GM06990 (cell line): Measurements from ENCODE around the gene ZBTB21.

Experiments used
- DNase-seq: peaks from one replicate; pipeline ENCODE4 v3.0.0-alpha.2; 2011; ENCODE audit not compliant: insufficient read length; ENCODE audit errors: extremely low read depth
- H3K27me3 ChIP-seq: replicated peaks from 2 replicates; pipeline ENCODE4 v1.6.0; 2011; ENCODE audit warnings: low read length; ENCODE audit not compliant: control insufficient read depth, insufficient read depth
- H3K36me3 ChIP-seq: 2 replicates; pipeline ENCODE4 v1.5.1; 2011; ENCODE audit warnings: low read length; ENCODE audit not compliant: control insufficient read depth, insufficient read depth
- H3K4me3 ChIP-seq: replicated peaks from 2 replicates; pipeline ENCODE4 v1.5.1; 2011; ENCODE audit warnings: low read depth, mild to moderate bottlenecking, control low read depth, low read length
- TF ChIP-seq, protein P1 (sequence below): IDR thresholded peaks from 2 replicates; pipeline ENCODE4 v1.5.1; 2011; ENCODE audit warnings: low read length, control low read depth, mild to moderate bottlenecking, inconsistent platforms; ENCODE audit not compliant: insufficient read depth, poor library complexity, severe bottlenecking

The ZBTB21 gene

DNA sequence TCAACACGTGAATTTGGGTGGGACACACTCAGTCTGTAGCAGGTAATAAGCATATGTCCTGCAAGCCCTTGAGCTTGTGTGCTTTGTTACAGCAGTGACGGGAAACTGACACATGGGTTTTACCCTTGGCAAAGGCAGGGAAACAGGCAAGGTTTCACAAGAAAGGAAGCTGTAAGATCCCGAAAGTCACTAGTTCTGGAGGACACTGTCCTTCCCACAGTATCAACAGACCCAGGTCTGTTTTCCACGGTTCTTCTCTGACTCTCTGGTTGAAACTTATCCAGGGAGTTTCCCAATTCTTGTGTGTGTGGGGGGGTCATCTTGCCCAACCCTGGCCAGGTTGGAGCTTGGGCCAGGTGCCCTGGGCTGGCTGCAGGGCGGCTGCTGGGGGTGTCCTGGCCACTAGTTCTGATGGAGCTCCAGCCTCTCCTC is 29.3 kb upstream of the ZBTB21 start:
- Histone ChIP-seq H3K4me3 (no peak overlapping the region), H3K36me3 (no peaks in the 10 kb centered on the region), H3K27me3 (no peaks in the 10 kb centered on the region)
- no peak for DNase-seq
- TF ChIP-seq, protein P1, sequence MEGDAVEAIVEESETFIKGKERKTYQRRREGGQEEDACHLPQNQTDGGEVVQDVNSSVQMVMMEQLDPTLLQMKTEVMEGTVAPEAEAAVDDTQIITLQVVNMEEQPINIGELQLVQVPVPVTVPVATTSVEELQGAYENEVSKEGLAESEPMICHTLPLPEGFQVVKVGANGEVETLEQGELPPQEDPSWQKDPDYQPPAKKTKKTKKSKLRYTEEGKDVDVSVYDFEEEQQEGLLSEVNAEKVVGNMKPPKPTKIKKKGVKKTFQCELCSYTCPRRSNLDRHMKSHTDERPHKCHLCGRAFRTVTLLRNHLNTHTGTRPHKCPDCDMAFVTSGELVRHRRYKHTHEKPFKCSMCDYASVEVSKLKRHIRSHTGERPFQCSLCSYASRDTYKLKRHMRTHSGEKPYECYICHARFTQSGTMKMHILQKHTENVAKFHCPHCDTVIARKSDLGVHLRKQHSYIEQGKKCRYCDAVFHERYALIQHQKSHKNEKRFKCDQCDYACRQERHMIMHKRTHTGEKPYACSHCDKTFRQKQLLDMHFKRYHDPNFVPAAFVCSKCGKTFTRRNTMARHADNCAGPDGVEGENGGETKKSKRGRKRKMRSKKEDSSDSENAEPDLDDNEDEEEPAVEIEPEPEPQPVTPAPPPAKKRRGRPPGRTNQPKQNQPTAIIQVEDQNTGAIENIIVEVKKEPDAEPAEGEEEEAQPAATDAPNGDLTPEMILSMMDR, result no peak

DNA sequence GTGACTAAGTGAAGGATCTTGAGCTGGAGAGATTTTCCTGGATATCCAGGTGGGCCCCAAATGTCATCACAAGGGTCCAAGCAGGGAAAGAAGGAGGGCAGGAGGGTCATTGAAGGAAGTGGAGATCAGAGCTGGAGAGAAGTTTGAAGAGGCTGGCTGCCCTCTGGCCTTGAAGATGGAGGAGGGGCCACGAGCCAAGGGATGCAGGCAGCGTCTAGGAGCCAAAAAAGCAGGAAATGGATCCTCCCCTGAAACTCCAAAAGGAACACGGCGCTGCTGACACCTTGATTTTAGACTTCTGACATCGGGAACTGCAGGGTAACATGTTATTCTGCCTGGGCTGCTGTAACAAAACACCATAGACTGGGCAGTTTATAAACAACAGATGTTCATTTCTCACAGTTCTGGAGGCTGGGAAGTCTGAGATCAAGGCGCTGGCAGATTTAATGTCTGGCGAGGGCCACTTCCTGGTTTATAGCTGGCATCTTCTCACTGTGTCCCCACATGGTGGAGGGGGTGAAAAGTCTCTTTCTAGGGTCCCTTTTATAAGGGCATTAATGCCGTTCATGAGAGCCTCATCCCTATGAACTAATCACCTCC is 28.8 kb upstream of the ZBTB21 start:
- Histone ChIP-seq H3K36me3 (no peaks in the 10 kb centered on the region), H3K27me3 (no peaks in the 10 kb centered on the region), H3K4me3 (no peak overlapping the region)
- TF ChIP-seq, protein P1, result no peak
- no peak for DNase-seq

DNA sequence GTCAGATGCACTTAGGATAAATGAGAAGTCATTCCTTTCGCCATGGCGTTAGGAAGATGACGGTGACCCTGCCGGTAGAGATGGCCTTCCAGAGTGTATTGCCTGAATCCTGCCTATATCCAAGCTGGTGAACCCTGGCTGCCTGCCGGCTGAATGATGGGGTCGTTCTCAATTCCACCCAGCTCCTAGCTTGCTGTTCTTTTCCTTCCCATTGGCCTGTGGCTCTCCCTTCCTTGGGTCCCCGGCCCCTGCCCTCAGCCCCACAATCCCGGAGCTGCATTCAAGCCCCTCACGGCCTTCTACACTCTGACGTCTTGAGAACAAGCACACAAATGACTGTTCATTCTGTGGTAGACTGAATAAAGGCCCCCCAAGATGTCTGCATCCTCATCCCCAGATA is 28.2 kb upstream of the ZBTB21 start:
- Histone ChIP-seq H3K27me3 (no peaks in the 10 kb centered on the region), H3K4me3 (no peak overlapping the region), H3K36me3 (no peaks in the 10 kb centered on the region)
- DNase-seq, result no peak
- TF ChIP-seq, protein P1, result no peak

DNA sequence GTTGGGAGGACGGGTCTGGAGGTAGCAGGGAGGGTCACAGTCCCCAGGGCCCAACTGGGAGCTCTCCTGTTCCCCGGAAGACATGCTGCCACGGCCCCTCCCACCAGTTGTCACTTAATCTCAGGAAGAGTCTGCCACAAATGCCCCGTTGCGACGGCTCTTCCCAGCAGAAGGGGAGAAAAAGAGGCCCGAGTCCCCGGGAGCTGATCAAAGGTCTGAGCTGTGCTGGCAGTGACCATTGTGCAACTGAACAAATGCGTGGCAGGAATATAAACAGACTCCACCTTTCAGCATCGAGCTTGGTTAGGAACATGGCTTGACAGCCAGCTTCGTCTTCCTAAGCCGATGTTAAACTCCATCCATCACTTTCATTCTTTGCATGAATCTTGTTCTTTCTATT is 27.8 kb upstream of the ZBTB21 start:
- H3K27me3 ChIP-seq, result no peaks in the 10 kb centered on the region
- TF ChIP-seq, protein P1, result no peak
- H3K4me3 ChIP-seq, result no peak overlapping the region
- no peak for DNase-seq
- no peaks in the 10 kb centered on the region for H3K36me3 ChIP-seq

DNA sequence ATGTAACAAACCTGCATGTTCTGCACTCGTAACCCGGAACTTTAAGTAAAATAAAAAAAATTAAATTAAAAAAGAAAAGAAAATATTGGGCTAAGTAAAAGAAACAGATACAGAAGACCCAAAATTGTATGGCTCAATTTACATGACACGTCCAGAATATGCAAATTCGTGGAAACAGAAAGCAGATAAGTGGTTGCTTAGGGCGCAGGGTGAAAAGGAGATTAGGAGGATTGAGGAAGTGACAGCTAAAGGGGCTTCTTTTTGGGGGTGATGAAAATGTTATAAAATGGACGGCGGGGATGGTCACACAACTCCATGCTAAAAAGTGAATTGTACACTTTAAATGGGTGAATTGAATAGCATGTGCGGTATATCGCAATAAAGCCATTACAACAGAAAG is 27.4 kb upstream of the ZBTB21 start:
- no peaks in the 10 kb centered on the region for H3K36me3 ChIP-seq
- no peaks in the 10 kb centered on the region for H3K27me3 ChIP-seq
- no peak overlapping the region for H3K4me3 ChIP-seq
- DNase-seq, result no peak
- TF ChIP-seq, protein P1, result no peak

DNA sequence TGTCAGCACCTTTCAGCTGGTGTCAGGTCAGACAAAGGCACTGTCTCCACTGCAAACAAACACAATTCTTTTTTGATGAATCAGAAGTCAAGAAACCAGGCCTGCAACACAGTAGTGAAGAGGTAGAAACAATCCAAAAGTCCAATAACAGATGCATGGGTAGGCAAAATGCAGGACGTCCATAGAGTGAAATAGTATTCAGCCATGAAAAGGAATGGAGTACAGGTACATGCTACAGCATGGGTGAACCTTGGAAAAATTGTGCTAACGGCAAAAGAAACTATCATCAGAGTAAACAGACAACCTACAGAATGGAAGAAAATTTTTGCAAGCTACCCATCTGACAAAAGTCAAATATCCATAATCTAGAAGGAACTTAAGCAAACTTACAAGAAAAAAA is 26.2 kb upstream of the ZBTB21 start:
- no peak for DNase-seq
- no peaks in the 10 kb centered on the region for H3K36me3 ChIP-seq
- TF ChIP-seq, protein P1, result no peak
- no peaks in the 10 kb centered on the region for H3K27me3 ChIP-seq
- no peak overlapping the region for H3K4me3 ChIP-seq
